ENCODE measurements around the gene MIAT.

Gene MIAT

GRCh38 chr22:26707090-26707489, 49.7 kb downstream of the MIAT start:
- no peak for TF ChIP-seq CTCF (IDR thresholded peaks at IDR 0.05; ENCODE audit: borderline replicate concordance, insufficient read depth, low read depth, low read length)
- no peak overlapping the region for H3K4me3 ChIP-seq (ENCODE audit: low read depth, low read length)

GRCh38 chr22:26707581-26707980, 50.2 kb downstream of the MIAT start:
- TF ChIP-seq CTCF (IDR thresholded peaks at IDR 0.05; ENCODE audit: borderline replicate concordance, insufficient read depth, low read depth, low read length): no peak
- H3K4me3 ChIP-seq (ENCODE audit: low read depth, low read length): no peak overlapping the region

GRCh38 chr22:26708256-26709009, 51.0 kb downstream of the MIAT start:
- TF ChIP-seq CTCF (IDR thresholded peaks at IDR 0.05; ENCODE audit: borderline replicate concordance, insufficient read depth, low read depth, low read length): no peak
- no peak overlapping the region for H3K4me3 ChIP-seq (ENCODE audit: low read depth, low read length)

- H3K4me3 ChIP-seq (ENCODE audit: low read depth, low read length): no peak overlapping the region
Observed at GRCh38 chr22:26709617-26710390, 52.4 kb downstream of the MIAT start.

GRCh38 chr22:26711205-26711963, 54.0 kb downstream of the MIAT start:
- H3K4me3 ChIP-seq (ENCODE audit: low read depth, low read length): no peak overlapping the region
- TF ChIP-seq CTCF (IDR thresholded peaks at IDR 0.05; ENCODE audit: borderline replicate concordance, insufficient read depth, low read depth, low read length): no peak

More at GRCh38 chr22:26709617-26710390, 52.4 kb downstream of the MIAT start:
- no peak for TF ChIP-seq CTCF (IDR thresholded peaks at IDR 0.05; ENCODE audit: borderline replicate concordance, insufficient read depth, low read depth, low read length)

- TF ChIP-seq CTCF (IDR thresholded peaks at IDR 0.05; ENCODE audit: borderline replicate concordance, insufficient read depth, low read depth, low read length): no peak
- H3K4me3 ChIP-seq (ENCODE audit: low read depth, low read length): no peak overlapping the region
Observed at GRCh38 chr22:26712158-26712557, 54.8 kb downstream of the MIAT start.

Data from GM12875 (cell line).